HT1080 (cell line): ENCODE data around the gene RASD2. TPM values are rescaled to one million over a fixed set of nuclear protein-coding genes. Genes with fewer than 3 reads are reported as not detected.
A peak's percentile ranks its signal among the peaks of the same experiment; 100 is the strongest.

ENCODE experiments used
- DNase-seq: peaks from one replicate; pipeline ENCODE4 v3.0.0-alpha.2; 2015; ENCODE audit warnings: low read depth
- total RNA-seq: library from RNA; depleted of rRNA; stranded (reverse); fragments of >200 nt; shearing (Covaris generic); gene quantifications from 2 replicates; pipeline ENCODE4 v1.2.3, GENCODE V29; 2014

The RASD2 gene
- total RNA-seq, 1 experiment from 2014 or later: not detected

DNA sequence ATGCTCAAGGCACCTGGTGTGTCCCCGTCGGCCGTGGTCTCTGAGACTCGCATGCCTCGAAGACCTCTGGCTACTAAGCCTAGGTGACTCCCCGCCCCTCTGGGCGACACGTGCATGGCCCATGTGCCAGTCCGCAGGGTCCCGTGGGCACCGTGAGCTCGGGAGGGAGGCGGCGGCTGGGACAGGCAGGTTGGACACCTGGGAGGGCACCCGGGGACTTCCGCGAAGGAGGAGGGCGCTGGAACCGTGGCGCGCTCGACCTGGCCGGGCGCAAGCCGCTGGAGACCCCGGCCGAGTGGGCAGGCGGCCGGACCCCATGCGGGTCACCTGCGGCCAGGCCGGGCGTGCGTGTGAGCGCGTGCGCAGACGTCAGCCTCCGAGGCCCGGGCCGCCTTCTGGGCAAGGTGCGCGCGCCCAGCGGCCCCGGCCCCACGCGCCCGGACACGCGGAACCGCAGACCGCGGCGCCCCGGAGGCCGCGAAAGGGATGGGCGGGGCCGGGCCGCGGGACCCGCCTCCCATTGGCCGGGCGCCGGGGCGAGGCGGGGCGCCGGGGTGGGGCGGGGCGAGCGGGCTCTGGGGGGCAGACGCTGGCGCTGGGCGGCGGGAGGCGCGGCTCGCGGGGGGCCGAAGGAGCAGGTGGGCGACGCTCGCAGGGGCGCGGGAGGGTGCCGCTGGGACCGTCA lies 579 bp upstream of the RASD2 start:
- no peak for DNase-seq

DNA sequence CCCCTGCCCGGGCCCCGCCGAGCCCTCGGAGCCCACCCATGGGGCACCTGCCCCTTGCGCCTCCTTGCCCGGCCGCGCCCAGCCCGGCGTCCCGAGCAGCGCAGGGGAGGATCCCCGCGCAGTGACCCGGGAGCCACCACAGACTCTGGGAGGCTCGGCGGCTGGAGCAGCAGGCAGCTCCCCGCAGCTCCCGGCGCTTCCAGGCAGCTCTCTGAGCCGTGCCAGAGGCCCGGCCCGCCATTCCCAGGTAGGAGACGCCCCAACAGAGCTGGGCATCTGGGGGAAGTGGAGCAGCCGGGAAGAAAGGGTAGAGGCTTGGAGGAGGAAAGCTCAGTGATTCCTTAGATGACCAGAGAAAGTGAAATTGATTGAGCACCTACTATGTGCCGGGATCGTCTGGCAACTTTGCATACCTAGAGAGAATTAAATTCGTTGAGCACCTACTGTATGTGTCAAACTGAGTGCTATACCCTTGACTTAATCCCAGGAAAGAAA lies 670 bp downstream of the RASD2 start:
- DNase-seq: no peak

DNA sequence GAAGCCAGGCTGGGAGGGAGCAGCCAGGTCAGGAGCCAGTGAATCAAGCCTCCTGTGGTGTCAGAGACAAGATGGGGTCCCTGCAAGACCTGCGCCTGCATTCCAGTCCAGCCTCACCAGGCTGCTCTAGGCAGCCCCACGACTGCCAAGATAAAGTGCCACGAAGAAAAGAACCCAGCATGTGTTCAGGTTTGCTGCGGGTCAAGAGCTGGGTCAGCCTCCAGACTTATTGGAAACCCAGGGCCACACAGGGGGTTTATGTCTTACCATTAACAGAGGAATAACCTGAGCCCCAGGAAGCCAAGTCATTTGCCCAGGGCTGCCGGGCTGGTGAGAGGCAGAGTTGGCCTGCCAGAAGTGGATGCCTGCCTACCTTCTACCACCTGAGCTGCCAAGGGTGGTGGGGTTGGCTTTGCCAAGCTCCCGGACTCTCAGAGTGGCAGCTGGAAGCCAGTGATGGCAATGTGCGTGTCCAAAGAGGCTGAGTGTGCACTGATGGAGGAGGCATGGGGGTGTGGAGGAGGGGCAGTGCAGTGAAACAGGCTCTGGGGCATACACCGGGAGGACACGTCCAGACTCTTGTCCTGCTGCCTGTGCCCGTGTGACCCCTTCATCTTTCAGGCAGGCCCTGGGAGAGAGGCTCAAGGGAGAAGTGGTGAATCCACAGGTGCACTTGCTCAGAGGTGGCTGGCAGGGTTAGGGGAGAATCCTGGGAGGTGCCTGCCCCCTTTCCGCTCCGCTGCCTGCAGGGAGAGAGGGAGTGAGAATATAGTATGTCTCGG lies 1.7 kb downstream of the RASD2 start:
- no peak for DNase-seq

DNA sequence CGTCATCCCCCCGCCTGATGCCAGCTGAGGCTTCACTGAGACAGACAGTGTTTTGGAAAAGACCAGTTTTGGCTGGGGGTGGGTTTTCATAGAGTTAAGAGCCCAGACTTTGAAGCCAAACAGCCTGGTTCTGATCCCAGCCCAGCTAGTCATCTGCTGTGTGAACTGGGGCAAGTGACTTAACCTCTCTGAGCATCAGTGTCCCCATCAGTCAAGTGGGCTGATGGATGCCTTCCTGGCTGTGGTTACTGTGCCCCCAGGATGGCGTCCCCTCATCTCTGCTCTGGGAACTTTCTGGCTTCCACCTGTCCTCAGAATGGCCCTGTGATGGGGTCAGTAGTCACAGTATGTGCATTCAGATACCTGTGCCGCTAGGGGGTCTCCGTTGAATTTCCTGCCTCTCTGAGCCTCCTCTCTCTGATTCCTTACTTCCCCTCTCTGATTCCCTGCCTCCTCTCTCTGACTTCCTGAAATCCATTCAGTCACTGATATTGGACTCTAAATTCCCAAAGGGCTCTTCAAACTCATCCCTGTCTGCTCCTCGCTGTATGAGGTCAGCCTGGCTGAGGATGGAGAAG lies 2.4 kb downstream of the RASD2 start:
- DNase-seq: no peak

DNA sequence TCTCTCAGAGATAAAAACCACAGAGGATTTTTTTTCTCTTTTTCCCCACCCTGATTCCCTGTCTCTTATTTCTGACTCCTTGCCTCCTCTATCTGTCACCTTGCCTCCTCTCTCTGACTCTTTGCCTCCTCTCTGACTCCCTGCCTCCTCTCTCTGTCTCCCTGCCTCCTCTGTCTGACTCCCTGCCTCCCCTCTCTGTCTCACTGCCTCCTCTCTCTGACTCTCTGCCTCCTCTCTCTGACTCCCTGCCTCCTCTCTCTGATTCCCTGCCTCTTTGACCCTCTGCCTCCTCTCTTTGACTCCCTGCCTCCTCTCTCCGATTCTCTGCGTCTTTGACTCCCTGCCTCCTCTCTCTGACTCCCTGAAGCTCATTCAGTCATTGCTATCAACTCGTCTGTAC lies 3.1 kb downstream of the RASD2 start:
- DNase-seq: no peak

DNA sequence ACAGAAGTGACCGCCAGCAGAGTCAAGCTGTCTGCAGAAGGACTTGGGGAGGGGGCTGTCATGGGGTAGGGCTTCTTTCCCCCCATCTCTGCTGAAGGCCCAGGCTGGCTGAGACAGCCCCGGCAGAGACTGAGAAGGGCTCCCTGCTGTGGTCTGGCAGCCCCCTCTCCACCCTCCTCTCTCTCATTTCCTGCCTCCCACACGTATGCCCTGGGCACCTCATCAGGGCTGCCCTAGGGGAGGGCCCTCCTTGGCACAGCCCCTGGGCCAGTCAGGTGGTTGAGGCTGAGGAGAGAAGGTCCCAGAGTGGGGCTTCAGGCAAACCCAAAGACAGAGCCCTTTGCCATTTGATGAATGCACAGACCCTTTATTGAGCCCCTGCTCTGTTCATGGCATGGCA lies 3.6 kb downstream of the RASD2 start:
- no peak for DNase-seq

DNA sequence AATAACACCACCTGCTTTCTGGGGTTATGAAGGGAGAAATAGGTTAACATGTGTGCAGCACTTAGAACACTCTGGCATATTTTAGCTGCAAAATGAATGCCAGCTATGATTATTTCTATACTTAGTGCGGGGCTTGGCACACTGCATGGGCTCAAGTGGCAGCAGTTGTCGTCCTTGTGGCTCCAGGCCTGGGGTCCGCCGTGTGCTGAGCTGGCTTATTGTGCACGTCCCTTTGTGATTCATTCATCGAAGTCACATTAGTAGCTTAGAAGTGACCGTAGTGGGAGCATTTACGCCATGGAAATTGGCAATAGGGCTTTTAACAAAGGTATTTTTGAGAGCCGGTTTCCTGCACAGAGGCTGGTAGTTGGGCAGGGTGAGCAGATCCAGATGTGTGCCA lies 4.2 kb downstream of the RASD2 start:
- no peak for DNase-seq

DNA sequence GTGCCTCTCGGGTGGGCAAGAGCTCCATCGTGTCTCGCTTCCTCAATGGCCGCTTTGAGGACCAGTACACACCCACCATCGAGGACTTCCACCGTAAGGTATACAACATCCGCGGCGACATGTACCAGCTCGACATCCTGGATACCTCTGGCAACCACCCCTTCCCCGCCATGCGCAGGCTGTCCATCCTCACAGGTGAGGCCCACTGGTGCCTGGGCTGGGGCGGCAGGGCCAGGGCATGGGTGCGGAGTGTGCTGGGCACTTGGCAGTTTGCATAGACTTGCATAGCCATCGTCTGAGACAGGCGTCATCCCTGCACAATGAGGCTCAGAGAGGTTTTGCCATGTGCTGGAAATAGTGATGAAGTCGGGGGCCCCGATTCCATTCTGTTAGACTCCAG lies 6.3 kb downstream of the RASD2 start:
- no peak for DNase-seq

DNA sequence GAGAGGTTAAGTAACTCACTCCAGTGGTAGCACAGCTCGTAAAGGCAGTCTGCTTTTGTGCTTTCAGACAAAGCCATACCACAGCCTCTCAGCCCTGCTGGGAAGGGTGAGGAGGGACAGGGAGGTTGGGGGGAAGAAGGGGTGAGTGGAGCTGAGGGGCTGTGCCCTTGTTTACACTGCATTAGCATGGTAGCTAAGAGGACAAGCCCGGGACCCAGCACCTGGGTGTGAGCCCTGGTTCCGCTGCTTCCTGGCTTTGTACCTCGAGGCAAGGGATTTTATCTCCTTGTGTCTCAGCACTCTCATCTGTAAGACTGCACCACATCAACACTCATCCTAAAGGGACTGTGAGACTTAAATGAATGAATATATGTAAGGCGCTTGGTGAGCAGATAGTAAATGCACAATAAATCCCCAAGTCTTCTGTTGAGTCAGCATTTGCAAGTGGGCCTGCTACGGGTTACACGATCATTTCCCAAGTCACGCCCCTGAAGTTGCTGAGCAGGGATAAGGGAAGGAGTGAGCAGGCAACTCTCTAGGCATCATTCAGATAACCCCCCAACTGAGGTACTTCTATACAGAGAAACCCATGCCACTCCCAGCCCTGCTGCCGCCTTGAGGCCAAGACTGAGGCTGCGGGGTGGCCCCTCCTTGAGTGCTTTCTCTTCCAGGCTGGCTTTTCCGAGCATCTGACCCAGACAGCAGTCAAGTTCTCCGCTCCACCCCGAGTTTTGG lies 7.5 kb downstream of the RASD2 start:
- DNase-seq: no peak

DNA sequence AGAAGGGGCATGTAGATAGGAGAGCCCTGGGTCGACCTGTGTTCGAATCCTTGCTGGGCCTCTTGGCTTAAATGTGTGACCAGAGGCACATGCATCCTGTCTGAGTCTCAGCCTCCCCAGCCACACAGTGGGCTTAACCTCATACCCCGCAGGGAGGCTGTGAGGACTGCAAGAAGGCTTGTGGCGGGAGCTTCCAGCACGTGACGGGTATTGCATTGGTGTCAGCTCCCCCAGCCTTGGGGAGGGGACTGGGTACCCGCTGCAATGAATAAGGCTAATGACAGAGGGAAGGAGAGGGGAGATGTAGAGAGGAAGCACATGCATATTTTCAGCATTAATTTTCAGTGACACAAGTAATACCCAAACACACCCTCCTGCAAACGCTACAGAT lies 8.1 kb downstream of the RASD2 start:
- no peak for DNase-seq

DNA sequence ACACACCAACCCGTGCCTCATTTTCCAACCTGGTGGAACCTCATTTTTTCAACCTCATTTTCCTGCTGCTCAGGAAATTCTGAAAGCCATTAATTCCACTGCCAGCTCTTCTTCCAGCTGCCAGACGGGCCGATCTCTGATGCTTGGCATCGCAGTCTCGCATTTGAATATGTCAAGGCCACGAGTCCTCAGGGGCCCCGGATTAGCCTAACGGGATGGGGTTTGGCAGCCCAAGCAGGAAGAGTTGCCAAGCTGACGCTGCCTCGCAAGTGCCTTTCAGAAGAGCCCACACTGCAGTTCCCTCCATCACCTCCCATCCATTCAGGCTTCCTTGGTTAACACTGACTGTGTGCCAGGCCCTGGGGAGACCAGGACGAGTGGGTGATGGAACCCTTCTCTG lies 8.7 kb downstream of the RASD2 start:
- no peak for DNase-seq

DNA sequence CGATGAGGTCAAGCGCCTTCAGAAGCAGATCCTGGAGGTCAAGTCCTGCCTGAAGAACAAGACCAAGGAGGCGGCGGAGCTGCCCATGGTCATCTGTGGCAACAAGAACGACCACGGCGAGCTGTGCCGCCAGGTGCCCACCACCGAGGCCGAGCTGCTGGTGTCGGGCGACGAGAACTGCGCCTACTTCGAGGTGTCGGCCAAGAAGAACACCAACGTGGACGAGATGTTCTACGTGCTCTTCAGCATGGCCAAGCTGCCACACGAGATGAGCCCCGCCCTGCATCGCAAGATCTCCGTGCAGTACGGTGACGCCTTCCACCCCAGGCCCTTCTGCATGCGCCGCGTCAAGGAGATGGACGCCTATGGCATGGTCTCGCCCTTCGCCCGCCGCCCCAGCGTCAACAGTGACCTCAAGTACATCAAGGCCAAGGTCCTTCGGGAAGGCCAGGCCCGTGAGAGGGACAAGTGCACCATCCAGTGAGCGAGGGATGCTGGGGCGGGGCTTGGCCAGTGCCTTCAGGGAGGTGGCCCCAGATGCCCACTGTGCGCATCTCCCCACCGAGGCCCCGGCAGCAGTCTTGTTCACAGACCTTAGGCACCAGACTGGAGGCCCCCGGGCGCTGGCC lies 11.0 kb downstream of the RASD2 start:
- DNase-seq: no peak

DNA sequence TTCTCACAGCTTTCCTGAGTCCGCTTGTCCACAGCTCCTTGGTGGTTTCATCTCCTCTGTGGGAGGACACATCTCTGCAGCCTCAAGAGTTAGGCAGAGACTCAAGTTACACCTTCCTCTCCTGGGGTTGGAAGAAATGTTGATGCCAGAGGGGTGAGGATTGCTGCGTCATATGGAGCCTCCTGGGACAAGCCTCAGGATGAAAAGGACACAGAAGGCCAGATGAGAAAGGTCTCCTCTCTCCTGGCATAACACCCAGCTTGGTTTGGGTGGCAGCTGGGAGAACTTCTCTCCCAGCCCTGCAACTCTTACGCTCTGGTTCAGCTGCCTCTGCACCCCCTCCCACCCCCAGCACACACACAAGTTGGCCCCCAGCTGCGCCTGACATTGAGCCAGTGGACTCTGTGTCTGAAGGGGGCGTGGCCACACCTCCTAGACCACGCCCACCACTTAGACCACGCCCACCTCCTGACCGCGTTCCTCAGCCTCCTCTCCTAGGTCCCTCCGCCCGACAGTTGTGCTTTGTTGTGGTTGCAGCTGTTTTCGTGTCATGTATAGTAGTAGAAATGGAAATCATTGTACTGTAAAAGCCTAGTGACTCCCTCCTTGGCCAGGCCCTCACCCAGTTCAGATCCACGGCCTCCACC lies 11.7 kb downstream of the RASD2 start:
- DNase-seq: peak; percentile 33

DNA sequence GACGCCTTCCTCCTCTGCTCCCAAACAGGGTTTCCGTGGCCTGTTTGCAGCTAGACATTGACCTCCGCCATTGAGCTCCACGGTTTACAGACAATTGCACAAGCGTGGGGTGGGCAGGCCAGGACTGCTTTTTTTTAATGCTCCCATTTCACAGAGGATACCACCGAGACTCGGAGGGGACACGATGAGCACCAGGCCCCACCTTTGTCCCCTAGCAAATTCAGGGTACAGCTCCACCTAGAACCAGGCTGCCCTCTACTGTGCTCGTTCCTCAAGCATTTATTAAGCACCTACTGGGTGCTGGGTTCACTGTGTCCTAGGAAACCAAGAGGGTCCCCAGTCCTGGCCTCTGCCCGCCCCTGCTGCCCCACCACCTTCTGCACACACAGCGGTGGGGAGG lies 12.2 kb downstream of the RASD2 start:
- DNase-seq: no peak

DNA sequence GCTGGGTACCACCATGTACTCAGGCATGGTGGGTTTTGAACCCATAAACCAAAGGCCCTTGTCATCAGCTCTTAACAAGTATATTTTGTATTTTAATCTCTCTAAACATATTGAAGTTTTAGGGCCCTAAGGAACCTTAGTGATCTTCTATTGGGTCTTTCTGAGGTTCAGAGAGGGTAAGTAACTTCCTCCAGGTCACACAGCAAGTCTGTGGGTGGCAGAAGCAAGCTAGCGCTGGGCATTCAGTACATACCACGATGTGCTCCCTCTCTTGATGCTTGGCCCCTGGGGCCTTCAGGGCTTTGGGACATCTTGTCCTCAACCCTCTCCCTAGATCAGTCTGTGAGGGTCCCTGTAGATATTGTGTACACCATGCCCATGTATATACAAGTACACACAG lies 12.7 kb downstream of the RASD2 start:
- DNase-seq: no peak

DNA sequence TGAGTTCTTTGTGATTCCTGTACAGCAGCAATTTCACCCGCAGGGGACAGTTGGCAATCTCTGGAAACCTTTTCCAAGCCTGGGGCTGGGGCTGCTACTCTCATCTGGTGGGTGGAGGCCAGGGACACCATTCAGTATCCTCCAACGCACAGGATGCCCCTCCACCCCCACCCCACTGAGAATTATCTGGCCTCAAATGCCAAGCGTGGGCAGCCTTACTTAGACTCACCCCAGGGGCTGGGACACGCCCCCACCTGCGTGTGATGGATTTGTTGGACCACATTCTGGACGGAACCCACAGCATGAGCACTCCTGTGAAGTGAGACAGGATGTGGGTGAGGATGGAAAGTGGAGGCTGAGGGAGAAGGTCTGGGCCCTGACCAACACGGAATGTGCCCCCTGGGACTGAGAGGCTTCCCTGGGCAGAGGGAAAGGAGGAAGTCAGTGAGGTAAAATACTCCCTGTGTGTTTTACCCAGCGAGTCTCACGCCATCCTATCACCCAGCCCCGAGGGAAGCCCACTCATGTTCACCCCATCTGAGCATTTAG lies 13.7 kb downstream of the RASD2 start:
- DNase-seq: no peak

DNA sequence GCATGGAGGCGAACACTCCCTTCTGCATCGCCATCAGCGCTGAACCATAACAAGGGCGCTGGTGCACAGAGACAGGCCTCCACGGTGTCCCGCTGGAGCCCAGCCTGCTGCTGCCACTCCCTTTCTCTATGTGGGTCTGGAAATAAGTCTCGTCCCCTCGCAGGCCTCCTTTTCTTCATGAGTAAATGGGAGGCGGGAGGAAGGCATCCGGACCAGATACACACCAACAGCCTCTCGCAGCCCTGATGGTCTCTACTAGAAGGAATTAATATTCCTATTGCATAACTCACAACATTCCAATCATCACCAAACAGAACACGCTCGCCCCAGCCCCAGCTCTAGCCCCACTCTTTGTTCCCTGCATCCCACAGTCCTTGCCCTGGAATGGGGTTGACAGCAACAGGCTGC lies 14.9 kb downstream of the RASD2 start:
- DNase-seq: no peak

DNA sequence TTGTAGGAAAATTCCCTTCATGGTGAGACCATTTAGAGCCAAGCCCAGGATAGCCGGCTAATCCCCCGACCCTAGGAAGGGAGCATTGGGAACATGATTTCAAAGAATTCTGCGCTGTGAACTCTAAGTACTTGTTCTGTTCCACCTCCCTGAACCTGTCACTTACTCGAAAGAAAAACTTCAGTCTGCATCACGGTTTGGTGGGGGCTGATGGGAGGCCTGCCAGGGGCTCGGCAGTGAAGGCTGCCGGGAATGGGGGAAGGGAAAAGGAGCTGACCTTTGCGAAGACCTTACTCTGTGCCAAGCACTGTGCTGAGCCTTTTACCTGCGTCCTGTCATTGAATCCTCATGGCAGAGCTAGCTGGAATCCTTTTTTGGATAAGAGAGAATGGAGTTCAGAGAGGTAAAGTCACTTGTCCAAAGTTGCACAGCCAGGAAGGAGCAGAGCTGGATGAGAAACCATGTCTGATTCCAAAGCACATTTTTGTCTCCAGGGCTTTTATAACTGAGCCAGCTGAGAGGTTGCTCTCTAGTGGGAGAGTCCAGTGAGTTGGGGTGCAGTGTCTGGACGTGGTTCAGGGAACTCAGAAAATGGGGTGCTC lies 15.4 kb downstream of the RASD2 start:
- no peak for DNase-seq

DNA sequence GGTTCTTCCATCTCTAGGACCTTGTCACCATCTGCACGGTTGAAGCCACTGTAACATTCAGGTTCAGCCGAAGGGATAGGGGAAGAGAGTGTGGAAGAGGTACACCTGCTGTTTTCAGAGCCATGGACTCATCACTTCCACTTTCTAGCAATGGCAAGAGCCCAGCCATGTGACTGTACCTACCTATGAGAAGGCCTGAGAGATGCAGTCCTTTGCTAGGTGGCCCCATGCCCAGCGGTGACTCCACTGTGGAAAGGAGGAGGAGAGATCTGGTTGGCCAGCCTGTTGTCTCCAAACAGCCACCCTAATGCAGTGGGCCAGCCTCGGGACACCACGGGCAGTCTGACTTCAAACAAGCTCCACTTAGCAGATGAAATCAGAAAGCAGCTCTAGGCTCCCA lies 16.0 kb downstream of the RASD2 start:
- no peak for DNase-seq

DNA sequence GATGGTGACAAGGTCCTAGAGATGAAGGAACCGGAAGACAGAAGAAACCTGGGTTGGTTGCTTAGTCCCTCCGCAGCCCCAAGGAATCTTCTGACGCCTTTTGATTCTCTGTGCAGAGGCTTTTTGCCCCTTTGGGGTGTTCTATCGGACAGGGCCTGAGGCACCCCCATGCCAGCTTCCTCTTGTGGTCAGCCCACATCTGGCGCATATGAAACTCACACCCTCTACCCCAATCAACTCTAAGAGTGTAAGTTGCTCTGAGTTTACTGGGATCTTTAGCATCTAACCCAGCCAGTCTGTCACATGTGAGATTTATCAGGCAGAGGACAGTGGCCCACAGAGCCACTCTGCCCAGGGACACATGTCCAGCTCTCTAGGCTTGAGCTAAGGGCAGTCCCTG lies 17.4 kb downstream of the RASD2 start:
- no peak for DNase-seq
